ENCODE results near the gene CWF19L1. TPM values are rescaled to one million over a fixed set of nuclear protein-coding genes. Genes with fewer than 3 reads are reported as not detected.
A peak's percentile ranks its signal among the peaks of the same experiment; 100 is the strongest.
"Not testable (repeated sequence)": the region's sequence is repeated elsewhere in the genome, so short reads cannot be mapped to it uniquely, and the experiment has no call there.

The CWF19L1 gene
- total RNA-seq, 5 donors from 2014 or later (not counting 1 experiment from before 2014, with no cell fraction given), result 37.2 to 43.9 (median 39.2) TPM

DNA sequence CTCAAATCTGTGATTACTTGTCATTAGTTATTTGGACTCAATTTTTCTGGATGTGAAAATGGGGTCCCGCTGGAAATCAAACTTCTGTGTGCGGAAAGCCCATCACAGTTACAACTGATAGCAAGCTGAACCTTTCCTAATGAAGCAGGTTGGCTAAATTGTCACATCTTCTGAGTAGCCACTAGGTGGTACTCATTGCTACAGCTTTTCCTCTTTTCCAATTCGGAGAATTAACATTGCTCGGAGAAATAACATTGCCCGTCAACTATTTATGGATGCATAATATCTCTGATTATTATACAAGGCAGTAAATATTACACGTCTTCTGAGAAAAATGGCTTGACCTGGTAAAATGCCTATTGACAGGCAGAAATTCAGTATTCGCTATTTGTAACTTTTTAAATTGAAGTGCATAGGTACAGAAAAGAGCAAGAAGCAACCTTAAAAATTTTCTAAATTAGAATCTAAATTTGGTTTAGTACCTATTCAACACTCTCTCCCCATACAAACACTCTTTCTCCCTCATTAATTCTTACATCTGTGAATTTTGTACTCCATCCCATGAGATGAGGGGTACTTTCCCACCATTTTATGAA, 36.4 kb upstream of the CWF19L1 start:
- ChIA-PET CTCF (no interaction called here), POLR2A (no interaction called here)
- 75% methylated on average over 2 of the region's 7 CpGs for WGBS (ENCODE audit: insufficient coverage)
- ATAC-seq (replicated peaks in 1 of 4) (no peak), DNase-seq (peak in 1 of 35 experiments; percentile 18)
- Mint-ChIP-seq H3K4me1 (no peaks in the 10 kb centered on the region), H3K36me3 (no peaks in the 10 kb centered on the region), H3K9me3 (peaks cover 0 to 4% (median 0%) of the 10 kb centered on the region in 3 donors), H3K27ac (no peak overlapping the region), H3K27me3 (peaks cover 47 to 57% of the 10 kb centered on the region in 2 donors), H3K4me3 (no peak overlapping the region)
- Histone ChIP-seq H3K9me3 (no peaks in the 10 kb centered on the region), H3K4me1 (ENCODE audit: control insufficient read depth in 1 of 2, extremely low read depth in 1 of 2, insufficient read depth in 2 of 2, low read length in 2 of 2) (no peaks in the 10 kb centered on the region), H3K4me3 (ENCODE audit: control insufficient read depth in 1 of 2, extremely low read depth in 1 of 2, low read length in 1 of 2) (no peak overlapping the region), H3K36me3 (ENCODE audit: control insufficient read depth in 2 of 2, extremely low read depth in 1 of 2, insufficient read depth in 1 of 2, low read length in 1 of 2) (no peaks in the 10 kb centered on the region), H3K27ac (ENCODE audit: low read length) (no peak overlapping the region), H3K27me3 (replicated peaks in 1 of 2; ENCODE audit: control insufficient read depth in 2 of 2, extremely low read depth in 1 of 2, insufficient read depth in 2 of 2, low read length in 1 of 2) (peaks cover 0 to 14% of the 10 kb centered on the region in 2 experiments)

- peaks cover 0 to 25% of the 10 kb centered on the region in 2 experiments for H3K27me3 ChIP-seq (replicated peaks in 1 of 2; ENCODE audit: control insufficient read depth in 2 of 2, extremely low read depth in 1 of 2, insufficient read depth in 2 of 2, low read length in 1 of 2)
- ATAC-seq (replicated peaks in 1 of 4); DNase-seq; H3K4me3 Mint-ChIP-seq; H3K4me3 ChIP-seq (ENCODE audit: control insufficient read depth in 1 of 2, extremely low read depth in 1 of 2, low read length in 1 of 2); H3K9me3 ChIP-seq; H3K27ac Mint-ChIP-seq; H3K27ac ChIP-seq (ENCODE audit: low read length); H3K36me3 Mint-ChIP-seq; H3K4me1 Mint-ChIP-seq; CTCF ChIA-PET; H3K4me1 ChIP-seq (ENCODE audit: control insufficient read depth in 1 of 2, extremely low read depth in 1 of 2, insufficient read depth in 2 of 2, low read length in 2 of 2); H3K36me3 ChIP-seq (ENCODE audit: control insufficient read depth in 2 of 2, extremely low read depth in 1 of 2, insufficient read depth in 1 of 2, low read length in 1 of 2); H3K9me3 Mint-ChIP-seq: not testable (repeated sequence)
- POLR2A ChIA-PET, result interaction anchor here in 1 of 2 donors (0.6 kb wide), 1 partner anchor 10 kb away, joined by 3 read pairs; no protein-coding TSS in a partner anchor
- peaks cover 49 to 54% of the 10 kb centered on the region in 2 donors for H3K27me3 Mint-ChIP-seq
- WGBS (ENCODE audit: insufficient coverage), result 66% methylated on average over 3 of the region's 5 CpGs
Measured at GRCh38 chr10:100301123-100301522, 33.7 kb upstream of the CWF19L1 start.

DNA sequence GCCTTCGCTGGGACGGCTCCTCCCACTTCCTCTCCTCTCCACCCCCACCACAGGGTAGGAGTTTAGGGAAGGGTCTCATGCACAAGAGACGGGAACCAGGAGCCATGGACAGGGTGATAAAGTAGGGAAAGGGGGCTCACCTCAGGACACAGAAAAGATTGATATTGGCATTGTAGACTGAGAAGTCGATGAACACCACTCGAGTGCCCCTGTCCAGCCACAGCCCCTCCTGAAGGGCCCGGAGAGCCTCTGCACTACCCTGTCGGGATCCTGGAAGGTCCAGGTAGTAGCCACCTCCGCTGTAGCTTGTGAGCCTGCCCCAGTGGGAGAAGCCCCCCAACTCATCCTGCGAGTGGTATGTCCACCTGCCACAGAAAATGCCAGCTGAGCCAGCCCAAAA, 29.8 kb upstream of the CWF19L1 start:
- no peak for ATAC-seq (replicated peaks in 1 of 4)
- H3K27ac Mint-ChIP-seq, result no peak overlapping the region
- no peaks in the 10 kb centered on the region for H3K36me3 Mint-ChIP-seq
- no peak for DNase-seq
- Histone ChIP-seq H3K9me3 (no peaks in the 10 kb centered on the region), H3K36me3 (ENCODE audit: control insufficient read depth in 2 of 2, extremely low read depth in 1 of 2, insufficient read depth in 1 of 2, low read length in 1 of 2) (no peaks in the 10 kb centered on the region), H3K27me3 (replicated peaks in 1 of 2; ENCODE audit: control insufficient read depth in 2 of 2, extremely low read depth in 1 of 2, insufficient read depth in 2 of 2, low read length in 1 of 2) (peaks cover 2 to 35% of the 10 kb centered on the region in 2 experiments), H3K27ac (ENCODE audit: low read length) (no peak overlapping the region), H3K4me3 (ENCODE audit: control insufficient read depth in 1 of 2, extremely low read depth in 1 of 2, low read length in 1 of 2) (no peak overlapping the region), H3K4me1 (ENCODE audit: control insufficient read depth in 1 of 2, extremely low read depth in 1 of 2, insufficient read depth in 2 of 2, low read length in 2 of 2) (no peaks in the 10 kb centered on the region)
- peaks cover 47 to 52% of the 10 kb centered on the region in 2 donors for H3K27me3 Mint-ChIP-seq
- 85% methylated on average over 5 of the region's 9 CpGs for WGBS (ENCODE audit: insufficient coverage)
- ChIA-PET POLR2A (no interaction called here), CTCF (no interaction called here)
- H3K9me3 Mint-ChIP-seq, result peaks cover 0 to 4% (median 0%) of the 10 kb centered on the region in 3 donors
- H3K4me3 Mint-ChIP-seq, result no peak overlapping the region
- H3K4me1 Mint-ChIP-seq, result no peaks in the 10 kb centered on the region

DNA sequence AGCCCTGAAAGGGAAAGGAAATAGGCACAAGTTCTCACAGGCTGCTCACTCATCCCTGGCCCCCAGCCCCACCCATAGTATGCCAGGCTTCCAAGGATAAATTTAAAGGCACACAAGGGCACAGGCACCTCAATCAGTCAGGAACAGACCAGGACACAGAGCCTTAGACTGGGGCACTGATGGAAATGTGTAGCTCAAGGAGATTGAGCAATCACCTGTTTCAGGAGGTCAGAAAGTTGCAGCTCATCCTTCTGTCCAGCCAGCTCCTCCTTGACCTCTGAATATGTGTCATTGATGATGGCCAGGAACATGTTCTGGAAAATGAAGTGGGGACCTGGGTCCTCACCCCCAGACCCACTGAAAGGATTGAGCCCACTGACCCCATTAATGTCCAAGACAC, 25.6 kb upstream of the CWF19L1 start:
- H3K4me1 ChIP-seq (ENCODE audit: control insufficient read depth in 1 of 2, extremely low read depth in 1 of 2, insufficient read depth in 2 of 2, low read length in 2 of 2), result no peaks in the 10 kb centered on the region
- no peaks in the 10 kb centered on the region for H3K9me3 Mint-ChIP-seq
- POLR2A ChIA-PET, result no interaction called here

DNA sequence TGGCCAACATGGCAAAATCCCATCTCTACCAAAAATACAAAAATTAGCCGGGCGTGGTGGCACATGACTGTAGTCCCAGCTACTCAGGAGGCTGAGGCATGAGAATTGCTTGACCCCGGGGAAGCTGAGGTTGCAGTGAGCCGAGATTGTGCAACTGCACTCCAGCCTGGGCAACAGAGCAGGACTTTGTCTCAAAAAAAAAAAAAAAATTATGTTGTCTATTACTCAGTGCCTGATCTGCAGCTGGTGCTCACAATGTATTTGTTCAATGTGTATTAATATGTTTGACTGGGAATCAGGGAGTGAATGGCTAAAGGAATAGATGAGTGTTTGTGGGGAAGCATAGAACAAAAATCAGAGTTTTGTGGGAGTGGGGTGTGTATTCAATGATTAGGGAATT, 24.9 kb upstream of the CWF19L1 start:
- H3K27ac ChIP-seq (ENCODE audit: low read length); H3K36me3 ChIP-seq (ENCODE audit: control insufficient read depth in 2 of 2, extremely low read depth in 1 of 2, insufficient read depth in 1 of 2, low read length in 1 of 2); H3K9me3 ChIP-seq; H3K4me3 ChIP-seq (ENCODE audit: control insufficient read depth in 1 of 2, extremely low read depth in 1 of 2, low read length in 1 of 2); H3K9me3 Mint-ChIP-seq; H3K36me3 Mint-ChIP-seq; DNase-seq; H3K4me1 ChIP-seq (ENCODE audit: control insufficient read depth in 1 of 2, extremely low read depth in 1 of 2, insufficient read depth in 2 of 2, low read length in 2 of 2); CTCF ChIA-PET; H3K4me1 Mint-ChIP-seq; H3K4me3 Mint-ChIP-seq; H3K27ac Mint-ChIP-seq; ATAC-seq (replicated peaks in 1 of 4): not testable (repeated sequence)
- H3K27me3 Mint-ChIP-seq, result peaks cover 32 to 33% of the 10 kb centered on the region in 2 donors
- 85% methylated on average over 4 of the region's 4 CpGs for WGBS (ENCODE audit: insufficient coverage)
- POLR2A ChIA-PET, result interaction anchor here in 1 of 2 donors (0.6 kb wide), 1 partner anchor 55 kb away, joined by 3 read pairs; the partner anchor contains the start of gene SCD
- H3K27me3 ChIP-seq (replicated peaks in 1 of 2; ENCODE audit: control insufficient read depth in 2 of 2, extremely low read depth in 1 of 2, insufficient read depth in 2 of 2, low read length in 1 of 2), result peaks cover 2 to 27% of the 10 kb centered on the region in 2 experiments

More for the DNA sequence above, 25.6 kb upstream of the CWF19L1 start:
- Histone ChIP-seq H3K9me3 (no peaks in the 10 kb centered on the region), H3K27me3 (replicated peaks in 1 of 2; ENCODE audit: control insufficient read depth in 2 of 2, extremely low read depth in 1 of 2, insufficient read depth in 2 of 2, low read length in 1 of 2) (peaks cover 2 to 29% of the 10 kb centered on the region in 2 experiments), H3K36me3 (ENCODE audit: control insufficient read depth in 2 of 2, extremely low read depth in 1 of 2, insufficient read depth in 1 of 2, low read length in 1 of 2) (no peaks in the 10 kb centered on the region), H3K27ac (ENCODE audit: low read length) (no peak overlapping the region), H3K4me3 (ENCODE audit: control insufficient read depth in 1 of 2, extremely low read depth in 1 of 2, low read length in 1 of 2) (no peak overlapping the region)
- peaks cover 32 to 34% of the 10 kb centered on the region in 2 donors for H3K27me3 Mint-ChIP-seq
- no peak overlapping the region for H3K27ac Mint-ChIP-seq
- CTCF ChIA-PET, result no interaction called here
- no peak for DNase-seq
- H3K36me3 Mint-ChIP-seq, result no peaks in the 10 kb centered on the region
- ATAC-seq (replicated peaks in 1 of 4), result no peak
- H3K4me1 Mint-ChIP-seq, result no peaks in the 10 kb centered on the region
- no peak overlapping the region for H3K4me3 Mint-ChIP-seq

DNA sequence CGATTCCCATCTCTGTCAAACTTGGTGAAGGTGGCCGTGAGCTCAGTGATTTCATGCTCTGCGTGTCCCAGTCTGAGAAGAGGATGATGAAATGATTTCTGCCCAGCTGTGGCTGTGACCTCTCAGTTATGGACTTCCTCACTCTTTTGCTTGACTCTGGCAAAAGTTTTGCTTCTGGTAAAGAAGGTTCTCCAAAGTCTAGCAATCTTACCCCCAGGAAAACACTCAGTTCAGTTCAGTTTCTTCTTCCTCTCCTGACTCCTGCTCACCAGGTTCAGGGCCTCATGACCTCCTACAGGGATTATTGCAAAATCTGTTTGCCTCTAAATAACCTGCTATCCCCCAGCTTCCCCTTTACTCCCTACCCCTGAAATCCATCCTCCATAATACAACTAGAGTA, 23.9 kb upstream of the CWF19L1 start:
- H3K4me1 Mint-ChIP-seq, result peaks cover 9 to 11% (median 11%) of the 10 kb centered on the region in 3 donors
- DNase-seq (no peak), ATAC-seq (replicated peaks in 1 of 4) (no peak)
- Histone ChIP-seq H3K36me3 (ENCODE audit: control insufficient read depth in 2 of 2, extremely low read depth in 1 of 2, insufficient read depth in 1 of 2, low read length in 1 of 2) (no peaks in the 10 kb centered on the region), H3K27ac (ENCODE audit: low read length) (no peak overlapping the region), H3K4me3 (ENCODE audit: control insufficient read depth in 1 of 2, extremely low read depth in 1 of 2, low read length in 1 of 2) (no peak overlapping the region), H3K27me3 (replicated peaks in 1 of 2; ENCODE audit: control insufficient read depth in 2 of 2, extremely low read depth in 1 of 2, insufficient read depth in 2 of 2, low read length in 1 of 2) (peaks cover 2 to 21% of the 10 kb centered on the region in 2 experiments), H3K9me3 (no peaks in the 10 kb centered on the region), H3K4me1 (ENCODE audit: control insufficient read depth in 1 of 2, extremely low read depth in 1 of 2, insufficient read depth in 2 of 2, low read length in 2 of 2) (peaks cover 0 to 6% of the 10 kb centered on the region in 2 experiments)
- H3K9me3 Mint-ChIP-seq, result no peaks in the 10 kb centered on the region
- POLR2A ChIA-PET, result interaction anchor here (0.5 to 0.6 kb wide), 2 partner anchors 10 to 554 kb away, joined by 3 to 6 read pairs; no protein-coding TSS in a partner anchor
- CTCF ChIA-PET, result no interaction called here
- H3K36me3 Mint-ChIP-seq, result no peaks in the 10 kb centered on the region
- H3K27me3 Mint-ChIP-seq, result peaks cover 24 to 27% of the 10 kb centered on the region in 2 donors
- no CpG with 5 or more reads among the region's 3 CpGs for WGBS (ENCODE audit: insufficient coverage)
- H3K4me3 Mint-ChIP-seq, result no peak overlapping the region
- no peak overlapping the region for H3K27ac Mint-ChIP-seq
